CD4-positive, alpha-beta T cell treated with Interleukin-17A for 4 hours (primary cell): ENCODE measurements around the gene TACC2.

ENCODE experiments used
- DNase-seq: peaks from one replicate; pipeline ENCODE4 v3.0.0-alpha.2; 2020; ENCODE audit warnings: mixed read lengths

Gene TACC2

GRCh38 chr10:122258136-122259074 lies 269.4 kb downstream of the TACC2 start:
- DNase-seq: no peak

- DNase-seq: no peak
Observed at GRCh38 chr10:122259075-122259466, 270.1 kb downstream of the TACC2 start.

DNA sequence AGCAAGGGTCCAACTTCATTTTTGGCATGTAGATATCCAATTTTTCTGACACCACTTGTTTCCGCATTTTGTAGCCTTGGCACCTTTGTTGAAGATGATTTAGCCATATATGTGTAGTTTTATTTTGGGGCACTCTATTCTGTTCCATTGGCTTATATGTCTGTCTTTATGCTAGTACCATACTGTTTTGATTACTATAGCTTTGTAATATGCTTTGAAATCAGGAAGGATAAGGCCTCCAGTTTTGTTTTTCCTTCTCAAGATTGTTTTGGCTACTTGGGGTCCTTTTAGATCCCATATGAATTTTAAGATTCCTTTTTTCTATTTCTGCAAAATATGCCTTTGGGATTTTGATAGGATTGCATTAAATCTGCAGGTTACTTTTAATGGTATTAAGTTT lies 272.6 kb downstream of the TACC2 start:
- DNase-seq: no peak

DNA sequence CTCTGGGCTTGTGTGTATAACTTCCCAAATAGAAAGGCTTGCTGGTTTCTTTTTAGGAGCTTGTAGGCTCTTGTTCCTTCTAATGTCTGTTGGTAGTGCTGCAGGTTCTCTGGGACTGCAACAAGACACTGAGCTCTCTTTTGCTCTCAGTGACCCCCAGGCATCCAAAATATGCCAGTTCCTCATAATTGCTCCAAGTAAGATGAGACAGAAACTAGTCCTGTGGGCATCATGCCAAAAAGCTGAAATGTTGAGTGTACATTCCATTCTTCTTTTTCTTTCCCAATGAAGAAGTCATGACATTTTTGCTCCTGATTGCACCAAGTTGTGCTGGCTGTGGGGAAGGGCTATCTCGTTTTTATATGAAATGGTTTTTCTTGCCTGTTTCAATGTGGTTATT lies 275.0 kb downstream of the TACC2 start:
- DNase-seq: no peak

GRCh38 chr10:122264436-122264835 lies 275.5 kb downstream of the TACC2 start:
- DNase-seq: no peak

DNA sequence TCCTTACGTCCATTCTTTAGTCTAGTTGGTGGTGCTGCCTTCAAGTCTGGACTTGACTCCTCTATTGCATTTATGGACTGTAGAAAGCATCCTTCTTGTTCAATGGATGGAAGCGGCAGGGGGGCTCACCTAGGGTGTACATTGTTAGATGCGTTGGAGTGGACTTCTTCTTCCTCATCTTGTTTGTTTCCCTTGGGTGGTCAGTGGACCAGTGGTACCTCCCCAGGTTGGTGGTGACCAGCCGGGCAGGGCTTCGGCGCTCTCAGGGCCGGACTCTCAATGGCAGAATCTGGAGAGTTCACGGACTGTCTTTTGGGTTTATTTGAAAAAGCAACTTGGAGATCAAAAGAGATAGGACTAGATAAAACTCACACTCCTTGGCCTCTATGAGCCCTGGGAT lies 276.0 kb downstream of the TACC2 start:
- DNase-seq: no peak

GRCh38 chr10:122265896-122266295 lies 276.9 kb downstream of the TACC2 start:
- no peak for DNase-seq

DNA sequence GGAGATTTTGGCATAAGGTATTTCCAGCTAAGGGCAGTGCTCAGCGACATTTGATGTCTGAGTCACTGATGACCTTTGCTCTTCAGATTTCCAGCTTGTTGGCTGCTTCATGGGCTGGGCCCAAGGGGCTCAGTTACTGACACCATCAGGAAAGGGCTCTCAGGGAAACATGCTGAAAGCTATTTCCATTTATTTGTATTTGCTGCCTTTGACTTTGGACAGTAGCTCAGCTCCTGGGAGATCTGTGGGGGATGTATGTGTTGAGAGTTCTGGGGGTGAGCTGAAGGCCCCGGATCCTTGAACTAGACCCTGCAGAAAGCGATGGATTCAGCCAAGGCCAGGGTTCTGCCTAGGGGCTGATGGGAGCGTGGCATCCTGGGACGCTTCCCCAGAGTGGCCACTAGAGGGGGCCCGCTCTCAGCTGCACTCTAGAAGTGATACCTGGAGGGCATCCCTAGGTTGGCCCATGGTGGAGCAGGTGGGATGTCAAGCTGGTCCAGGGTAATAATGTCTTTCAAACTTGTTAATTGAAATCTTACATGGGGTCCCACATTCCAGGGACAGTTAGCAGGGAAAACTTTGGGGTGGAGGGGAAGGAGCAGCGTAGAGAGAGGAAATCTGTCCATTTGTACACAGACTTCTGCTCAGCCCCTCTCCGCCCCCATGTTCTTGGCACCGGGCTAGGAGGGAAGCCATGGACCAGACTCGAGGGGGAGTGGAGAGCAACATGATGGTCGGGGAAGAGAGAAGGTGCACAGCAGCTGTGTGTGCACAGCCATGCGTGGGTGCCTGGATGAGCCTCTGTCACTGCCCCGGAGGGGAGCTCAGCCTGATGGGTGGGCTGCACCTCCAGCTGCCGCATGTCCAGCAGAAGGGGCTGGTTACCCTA lies 279.1 kb downstream of the TACC2 start:
- DNase-seq: peak; percentile 46

DNA sequence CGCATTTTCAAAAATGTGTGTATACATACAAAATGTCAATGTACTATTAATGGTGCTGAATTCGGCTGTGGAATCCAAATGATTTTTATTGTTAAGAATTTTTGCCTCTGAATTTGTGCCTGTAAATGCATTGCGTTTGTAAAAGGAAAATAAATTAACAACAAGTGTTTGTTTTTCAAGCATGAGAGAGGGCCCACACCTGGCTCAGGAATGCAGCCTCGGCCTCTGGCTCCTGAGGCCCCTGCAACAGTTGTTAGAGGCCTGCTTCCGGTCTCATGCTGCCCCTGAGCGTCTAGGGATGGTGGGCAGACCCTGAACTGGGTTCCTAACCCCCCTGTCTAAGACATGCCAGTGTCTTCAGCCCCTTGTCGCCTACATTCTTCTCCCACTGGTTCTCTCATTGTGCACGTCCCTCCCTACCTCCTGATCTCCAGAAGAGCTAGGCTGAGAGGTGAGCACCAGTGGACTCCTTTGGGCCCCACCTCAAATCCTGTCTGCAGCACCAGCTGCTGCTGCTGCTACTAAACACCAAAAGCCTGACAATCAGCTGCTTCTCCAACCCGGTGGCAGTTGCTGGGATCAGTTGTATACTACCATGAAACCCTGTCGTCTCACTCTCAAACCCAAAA lies 280.2 kb downstream of the TACC2 start:
- DNase-seq: no peak

DNA sequence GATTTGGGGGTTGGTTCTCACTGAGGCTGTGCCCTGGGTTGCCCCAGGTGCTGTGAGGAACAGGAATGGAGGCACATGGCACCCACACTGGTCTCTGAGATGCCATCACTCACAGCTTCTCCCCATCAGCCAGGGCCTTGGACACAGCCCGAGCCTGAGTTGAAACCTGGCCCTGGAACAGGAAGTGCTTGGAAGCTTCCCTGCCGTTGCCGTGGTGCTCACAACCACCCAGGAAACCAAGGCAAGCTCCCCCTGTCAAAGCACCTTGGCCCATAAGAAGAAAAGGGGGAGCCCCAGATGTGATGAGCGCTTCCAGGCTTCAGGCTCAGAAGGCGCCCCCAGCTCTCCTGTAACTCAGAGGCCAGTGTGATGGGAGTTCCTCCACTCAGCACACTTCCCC lies 282.1 kb downstream of the TACC2 start, which contains the start of gene BTBD16:
TSS of gene BTBD16 (plus strand) at position 221 of the 400 bp plus-strand sequence. CDS start 3,786 bp downstream, outside the sequence.
- no peak for DNase-seq

- DNase-seq: no peak
Observed at GRCh38 chr10:122273966-122274545, 285.1 kb downstream of the TACC2 start.

DNA sequence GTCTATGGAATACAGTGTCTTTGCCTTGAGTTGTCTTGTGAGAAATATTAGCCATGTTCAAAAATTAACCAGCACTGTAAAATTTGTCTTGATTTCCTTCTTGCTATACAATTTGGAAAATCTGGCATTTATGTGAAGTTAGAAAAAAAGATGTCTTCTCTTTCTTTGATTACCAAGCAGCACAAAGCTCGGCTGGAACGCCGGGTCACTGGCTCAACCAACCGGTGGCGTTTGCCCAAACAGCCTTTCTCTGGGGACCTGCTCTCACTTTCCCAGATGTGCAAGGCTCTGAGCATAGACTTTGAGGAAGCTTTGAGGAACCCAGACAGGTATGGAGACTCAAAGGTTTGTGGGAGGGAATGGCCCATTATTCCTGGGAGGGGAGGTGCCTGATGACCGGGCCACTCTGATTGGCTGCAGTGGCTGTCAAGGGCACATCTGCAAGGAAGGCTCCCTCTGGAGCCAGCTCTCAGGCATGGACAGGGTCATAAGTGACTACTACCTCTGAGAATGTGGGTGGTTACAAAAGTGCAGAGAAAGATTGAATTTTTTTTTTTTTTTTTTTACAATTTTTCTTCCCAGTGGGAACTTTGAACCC lies 287.7 kb downstream of the TACC2 start:
- DNase-seq: no peak

- DNase-seq: no peak
Observed at GRCh38 chr10:122277526-122278136, 288.7 kb downstream of the TACC2 start.

- no peak for DNase-seq
Observed at GRCh38 chr10:122279725-122280141, 290.8 kb downstream of the TACC2 start.

- no peak for DNase-seq
Observed at GRCh38 chr10:122280156-122280555, 291.2 kb downstream of the TACC2 start.

GRCh38 chr10:122281018-122281626 lies 292.2 kb downstream of the TACC2 start:
- no peak for DNase-seq

- no peak for DNase-seq
Observed at GRCh38 chr10:122281751-122282150, 292.8 kb downstream of the TACC2 start.

GRCh38 chr10:122282253-122282671 lies 293.3 kb downstream of the TACC2 start:
- no peak for DNase-seq

DNA sequence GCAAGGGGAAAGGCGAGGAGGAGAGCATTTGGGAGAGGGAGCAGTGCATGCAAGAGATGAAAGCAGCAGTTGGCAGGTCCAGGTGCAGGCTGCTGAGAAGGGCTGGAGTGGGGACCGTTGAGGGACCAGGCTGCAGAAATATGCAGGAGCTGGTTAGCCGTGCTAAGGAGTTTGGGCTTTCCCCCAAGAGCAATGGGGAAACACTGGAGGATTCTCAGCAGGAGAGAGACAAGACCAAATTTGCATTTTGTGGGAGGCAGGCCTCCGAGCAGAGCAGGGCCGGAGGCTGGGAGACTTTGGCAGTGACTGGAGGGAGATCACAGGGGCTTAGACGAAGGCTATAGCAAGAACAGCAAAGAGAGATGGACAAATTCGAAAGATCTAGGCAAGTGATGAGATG lies 293.9 kb downstream of the TACC2 start:
- no peak for DNase-seq

- DNase-seq: no peak
Observed at GRCh38 chr10:122285506-122286444, 296.8 kb downstream of the TACC2 start.
